Erythroblast (primary cell): Measurements from ENCODE around the gene USP3.

ENCODE experiments used
- GATA1 ChIP-seq: IDR thresholded peaks from 2 replicates; pipeline ENCODE4 v1.6.1; 2011; ENCODE audit warnings: low read depth, mild to moderate bottlenecking, control low read depth, low read length, moderate library complexity
- POLR2A ChIP-seq: IDR thresholded peaks from 2 replicates; pipeline ENCODE4 v1.6.1; 2011; ENCODE audit warnings: mild to moderate bottlenecking, low read length

GRCh38 chr15:63476229-63476632 lies 28.2 kb upstream of the USP3 start:
- no peak for TF ChIP-seq POLR2A
- no peak for TF ChIP-seq GATA1
